H1 (cell line): ENCODE measurements around the gene MCUB. TPM values are rescaled to one million over a fixed set of nuclear protein-coding genes. Genes with fewer than 3 reads are reported as not detected.

Experiments used
- CTCF ChIA-PET: fragments of 300-600 bp; sonication (Branson Sonifier 250); formaldehyde crosslinking; loops from one replicate; lab custom pipeline; 2021; ENCODE audit not compliant: partially characterized antibody; lab: Charles Lee
- POLR2A ChIA-PET: fragments of 300-600 bp; sonication (Branson Sonifier 250); formaldehyde crosslinking; loops from one replicate; lab custom pipeline; 2021; ENCODE audit warnings: inconsistent platforms; ENCODE audit not compliant: partially characterized antibody; lab: Charles Lee
- DNase-seq, 2 experiments: peaks; one replicate each; pipeline versions ENCODE4 v3.0.0 to v3.0.0-alpha.2; 2010 to 2022; ENCODE audit warnings: low spot score in 2 of 2, low read depth in 1 of 2, mixed read lengths in 1 of 2
- FAIRE-seq: peaks from 2 replicates; lab custom pipeline; 2011; peaks lifted over from hg19 to GRCh38; lab: Jason Lieb, UNC
- H2AFZ ChIP-seq: 2 replicates; pipeline ENCODE4 v1.8.1; 2012; ENCODE audit warnings: low read length, inconsistent platforms
- H2AK5ac ChIP-seq: 2 replicates; pipeline ENCODE4 v1.6.1; 2013; ENCODE audit warnings: low read depth, low read length
- H2BK120ac ChIP-seq: replicated peaks from 2 replicates; pipeline ENCODE3; 2013; ENCODE audit warnings: low read depth, low read length, inconsistent platforms
- H2BK12ac ChIP-seq: 2 replicates; pipeline ENCODE4 v1.6.1; 2013; ENCODE audit warnings: low read depth, low read length
- H2BK15ac ChIP-seq: 2 replicates; pipeline ENCODE4 v1.6.1; 2013; ENCODE audit warnings: low read length
- H2BK20ac ChIP-seq: 2 replicates; pipeline ENCODE4 v1.6.1; 2013; ENCODE audit warnings: low read length
- H2BK5ac ChIP-seq: 2 replicates; pipeline ENCODE4 v1.6.1; 2013; ENCODE audit warnings: low read depth, low read length
- H3K14ac ChIP-seq: 2 replicates; pipeline ENCODE4 v1.6.1; 2013; ENCODE audit warnings: inconsistent platforms; ENCODE audit not compliant: insufficient read length
- H3K18ac ChIP-seq: 2 replicates; pipeline ENCODE4 v1.6.1; 2013; ENCODE audit warnings: low read length; ENCODE audit errors: extremely low read depth
- H3K23ac ChIP-seq: 2 replicates; pipeline ENCODE4 v1.6.1; 2013; ENCODE audit warnings: inconsistent platforms; ENCODE audit not compliant: insufficient read length
- H3K23me2 ChIP-seq: 2 replicates; pipeline ENCODE4 v1.6.1; 2013; ENCODE audit warnings: low read depth, low read length
- H3K27ac ChIP-seq: 2 replicates; pipeline ENCODE4 v1.6.1; 2011; ENCODE audit warnings: low read depth, low read length, inconsistent platforms
- H3K27me3 ChIP-seq, 4 experiments: replicated peaks in 1 of 4; 1 replicate in 1 of 4; 2 replicates in 3 of 4; pipeline versions ENCODE4 v1.6.1 to v1.8.1; 2011 to 2013; ENCODE audit warnings: low read length in 3 of 4, mild to moderate bottlenecking in 3 of 4, inconsistent platforms in 2 of 4, mixed read lengths in 2 of 4, moderate library complexity in 1 of 4; ENCODE audit not compliant: control insufficient read depth in 3 of 4, insufficient read depth in 3 of 4; ENCODE audit errors: extremely low read depth in 1 of 4
- H3K36me3 ChIP-seq, 4 experiments: 2 replicates each; pipeline versions ENCODE4 v1.6.1 to v1.8.1; 2011 to 2013; ENCODE audit warnings: mild to moderate bottlenecking in 4 of 4, low read length in 3 of 4, moderate library complexity in 2 of 4, control low read depth in 1 of 4, inconsistent platforms in 1 of 4; ENCODE audit not compliant: insufficient read depth in 4 of 4, control insufficient read depth in 2 of 4
- H3K4ac ChIP-seq: replicated peaks from 2 replicates; pipeline ENCODE3; 2013; ENCODE audit warnings: low read length, low read depth, mixed read lengths, inconsistent platforms; ENCODE audit not compliant: insufficient read length
- H3K4me1 ChIP-seq, 4 experiments: replicated peaks in 1 of 4; 1 replicate in 1 of 4; 2 replicates in 3 of 4; pipeline versions ENCODE4 v1.6.1 to v1.8.1; 2011 to 2013; ENCODE audit warnings: low read length in 3 of 4, inconsistent platforms in 2 of 4, mixed read lengths in 1 of 4; ENCODE audit not compliant: insufficient read depth in 4 of 4, control insufficient read depth in 3 of 4
- H3K4me2 ChIP-seq, 2 experiments: 2 replicates each; pipeline versions ENCODE4 v1.6.1 to v1.8.1; 2011 to 2013; ENCODE audit warnings: low read depth in 2 of 2, low read length in 2 of 2, control low read depth in 1 of 2, inconsistent platforms in 1 of 2, mild to moderate bottlenecking in 1 of 2; ENCODE audit not compliant: insufficient read depth in 1 of 2
- H3K4me3 ChIP-seq, 4 experiments: fragments of 200-600, 300-600 bp in 1 of 4; sonication (generic), shearing (Covaris generic), sonication (Bioruptor Twin) in 1 of 4; 2 replicates each; pipeline versions ENCODE4 v1.5.1 to v1.8.1; 2011 to 2016; ENCODE audit warnings: low read length in 4 of 4, low read depth in 3 of 4, control low read depth in 2 of 4, inconsistent platforms in 2 of 4, mild to moderate bottlenecking in 2 of 4, mixed read lengths in 1 of 4, moderate library complexity in 1 of 4; ENCODE audit not compliant: insufficient read depth in 2 of 4; ENCODE audit errors: extremely low read depth in 1 of 4
- H3K56ac ChIP-seq: replicated peaks from 2 replicates; pipeline ENCODE3; 2013; ENCODE audit warnings: low read depth, mild to moderate bottlenecking, mixed read lengths, low read length, inconsistent platforms; ENCODE audit not compliant: insufficient read length
- H3K79me1 ChIP-seq: 2 replicates; pipeline ENCODE4 v1.6.1; 2013; ENCODE audit warnings: low read depth, low read length, control low read depth
- H3K79me2 ChIP-seq, 2 experiments: 2 replicates each; pipeline versions ENCODE4 v1.6.1 to v1.8.1; 2012 to 2013; ENCODE audit warnings: low read length in 2 of 2, mild to moderate bottlenecking in 2 of 2, inconsistent platforms in 1 of 2; ENCODE audit not compliant: insufficient read depth in 2 of 2, control insufficient read depth in 1 of 2
- H3K9ac ChIP-seq, 4 experiments: replicated peaks in 1 of 4; 1 replicate in 1 of 4; 2 replicates in 3 of 4; pipeline versions ENCODE4 v1.6.1 to v1.8.1; 2011 to 2013; ENCODE audit warnings: low read depth in 3 of 4, low read length in 3 of 4, control low read depth in 2 of 4, mild to moderate bottlenecking in 2 of 4, moderate library complexity in 2 of 4, inconsistent platforms in 1 of 4; ENCODE audit errors: extremely low read depth in 1 of 4
- H3K9me3 ChIP-seq, 2 experiments: 2 replicates each; pipeline versions ENCODE4 v1.6.1 to v1.8.1; 2012 to 2013; ENCODE audit warnings: mild to moderate bottlenecking in 2 of 2, moderate library complexity in 2 of 2, control low read depth in 1 of 2, inconsistent platforms in 1 of 2, low read depth in 1 of 2, low read length in 1 of 2, mixed read lengths in 1 of 2; ENCODE audit not compliant: insufficient read depth in 2 of 2
- H4K20me1 ChIP-seq, 2 experiments: replicated peaks in 1 of 2; 2 replicates each; pipeline versions ENCODE3 to v1.8.1; 2011 to 2013; ENCODE audit warnings: inconsistent platforms in 2 of 2, low read length in 2 of 2, mild to moderate bottlenecking in 1 of 2; ENCODE audit not compliant: insufficient read depth in 2 of 2, control insufficient read depth in 1 of 2
- H4K5ac ChIP-seq: 2 replicates; pipeline ENCODE4 v1.6.1; 2013; ENCODE audit warnings: low read length, low read depth, mixed read lengths, inconsistent platforms; ENCODE audit not compliant: insufficient read length
- H4K8ac ChIP-seq: 2 replicates; pipeline ENCODE4 v1.8.0; 2013; ENCODE audit warnings: mild to moderate bottlenecking, moderate library complexity, low read length, inconsistent platforms; ENCODE audit not compliant: insufficient read depth; ENCODE audit errors: extremely low read depth
- H4K91ac ChIP-seq: replicated peaks from 2 replicates; pipeline ENCODE3; 2013; ENCODE audit warnings: low read length, mixed read lengths, inconsistent platforms; ENCODE audit not compliant: insufficient read length
- ASH2L ChIP-seq: fragments of 200-600, 300-600 bp; sonication (generic); IDR thresholded peaks from one replicate; pipeline ENCODE4 v1.7.1; 2017; ENCODE audit warnings: low read length
- ATF2 ChIP-seq: IDR thresholded peaks from 2 replicates; pipeline ENCODE4 v1.6.1; 2012; ENCODE audit warnings: low read length, inconsistent platforms
- BACH1 ChIP-seq: IDR thresholded peaks from 2 replicates; pipeline ENCODE4 v1.6.1; 2012; ENCODE audit warnings: low read length, improper control_type of control experiment
- BCL11A ChIP-seq, 2 experiments: IDR thresholded peaks; one replicate each; pipeline ENCODE4 v1.6.1; 2011; ENCODE audit warnings: low read depth in 2 of 2, low read length in 2 of 2, mild to moderate bottlenecking in 2 of 2
- EGR1 ChIP-seq: IDR thresholded peaks from 2 replicates; pipeline ENCODE4 v1.6.1; 2011; ENCODE audit warnings: low read depth, low read length, borderline replicate concordance
- PHF8 ChIP-seq: fragments of 200-600 bp; sonication (generic); conservative IDR thresholded peaks from 2 replicates; pipeline ENCODE4 v1.7.1; 2012; ENCODE audit warnings: low read depth, mild to moderate bottlenecking, inconsistent platforms, low read length, moderate library complexity
- POU5F1 ChIP-seq: IDR thresholded peaks from 2 replicates; pipeline ENCODE4 v1.6.1; 2011; ENCODE audit warnings: low read depth, mild to moderate bottlenecking, low read length, moderate library complexity
- SRF ChIP-seq: IDR thresholded peaks from 2 replicates; pipeline ENCODE4 v1.6.1; 2011; ENCODE audit warnings: mild to moderate bottlenecking, low read depth, low read length, moderate library complexity
- TAF7 ChIP-seq: optimal IDR thresholded peaks from 2 replicates; pipeline ENCODE3; 2011; ENCODE audit warnings: low read depth, mild to moderate bottlenecking, inconsistent platforms, low read length, moderate library complexity, borderline replicate concordance
- WGBS, 2 experiments: shearing (Covaris generic) in 1 of 2; methylation state at CpG; one replicate each; pipeline versions ENCODE4 v1.1.6 to v1.1.7; 2013 to 2015; ENCODE audit warnings: low lambda C conversion rate in 2 of 2, mixed read lengths in 2 of 2, inconsistent platforms in 1 of 2, low coverage in 1 of 2, missing lambda C conversion rate in 1 of 2; ENCODE audit not compliant: insufficient replicate concordance in 2 of 2, insufficient coverage in 1 of 2, insufficient read length in 1 of 2; ENCODE audit errors: extremely low coverage in 1 of 2, missing lambda C conversion rate in 1 of 2; 5-methylcytosine and 5-hydroxymethylcytosine counted together
- polyA plus RNA-seq, 7 experiments: library from polyadenylated mRNA; depleted of rRNA in 3 of 7; stranded (reverse) in 5 of 7; unstranded in 2 of 7; fragments of >200 nt in 5 of 7; fragments of 200-250 nt in 2 of 7; gene quantifications; 1 replicate in 5 of 7; 2 replicates in 1 of 7; 4 replicates in 1 of 7; pipeline versions ENCODE4 v1.2.1 to v1.2.3, GENCODE V29; 2011 to 2013; ENCODE audit warnings: missing spikeins in 2 of 7, mixed read lengths in 2 of 7
- total RNA-seq: library from RNA; stranded (reverse); fragmentation: NEBNext Ultra II Directional; extraction: Animal tissue kit (Norgen Biotek cat#: 25700); gene quantifications from 2 replicates; pipeline ENCODE4 v1.2.1, GENCODE V29; 2021
- TF ChIP-seq, protein P1 (sequence below): IDR thresholded peaks from 2 replicates; pipeline ENCODE4 v1.6.1; 2011; ENCODE audit warnings: low read length, improper control_type of control experiment

The MCUB gene
- total and polyA plus RNA-seq, 2 of the 8 experiments (the other 6 are each of a cell fraction or from before 2014, with no cell fraction given): 15.2 to 19.4 TPM

- DNase-seq (no peak), FAIRE-seq (no peak)
- CTCF ChIA-PET: interaction anchor here (1.4 kb wide), 1 partner anchor 9 kb away, joined by 4 read pairs; no protein-coding TSS in a partner anchor
These were observed 48.8 kb downstream of the MCUB start for GRCh38 chr4:109608879-109609278.

More at GRCh38 chr4:109608879-109609278, 48.8 kb downstream of the MCUB start:
- H2BK120ac ChIP-seq: no peak overlapping the region
- H3K27ac ChIP-seq: no peak overlapping the region
- no peaks in the 10 kb centered on the region for H3K27me3 ChIP-seq
- no peak overlapping the region for H3K4me2 ChIP-seq
- H3K4me3 ChIP-seq: no peak overlapping the region
- no peak overlapping the region for H4K5ac ChIP-seq
- WGBS, 2 experiments: 82% methylated on average over 1 of the region's 1 CpG; no CpG with 5 or more reads in 1 of the 2 experiments
- H3K4me1 ChIP-seq: no peaks in the 10 kb centered on the region
- no peak overlapping the region for H4K91ac ChIP-seq
- no peaks in the 10 kb centered on the region for H3K9me3 ChIP-seq
- H2BK20ac ChIP-seq: no peak overlapping the region
- no peak overlapping the region for H3K9ac ChIP-seq
- H3K4ac ChIP-seq: no peak overlapping the region
- no peak overlapping the region for H3K14ac ChIP-seq
- no peak overlapping the region for H2AFZ ChIP-seq
- no peak overlapping the region for H2AK5ac ChIP-seq
- TF ChIP-seq ASH2L: no peak
- no peak for TF ChIP-seq BACH1
- TF ChIP-seq, protein P1, sequence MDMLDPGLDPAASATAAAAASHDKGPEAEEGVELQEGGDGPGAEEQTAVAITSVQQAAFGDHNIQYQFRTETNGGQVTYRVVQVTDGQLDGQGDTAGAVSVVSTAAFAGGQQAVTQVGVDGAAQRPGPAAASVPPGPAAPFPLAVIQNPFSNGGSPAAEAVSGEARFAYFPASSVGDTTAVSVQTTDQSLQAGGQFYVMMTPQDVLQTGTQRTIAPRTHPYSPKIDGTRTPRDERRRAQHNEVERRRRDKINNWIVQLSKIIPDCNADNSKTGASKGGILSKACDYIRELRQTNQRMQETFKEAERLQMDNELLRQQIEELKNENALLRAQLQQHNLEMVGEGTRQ: no peak
- TF ChIP-seq PHF8: no peak
- TF ChIP-seq SRF: no peak
- no peak for TF ChIP-seq BCL11A (IDR thresholded peaks at IDR 0.05; ENCODE audit: low read depth in 2 of 2, low read length in 2 of 2)
- no peak for TF ChIP-seq TAF7
- no peak for TF ChIP-seq POU5F1
- no peak for TF ChIP-seq ATF2
- no peak for TF ChIP-seq EGR1
- H3K56ac ChIP-seq: no peak overlapping the region
- H2BK5ac ChIP-seq: no peak overlapping the region
- no peaks in the 10 kb centered on the region for H3K79me2 ChIP-seq
- H3K18ac ChIP-seq: no peak overlapping the region
- H3K23ac ChIP-seq: no peak overlapping the region
- POLR2A ChIA-PET: no interaction called here
- H3K23me2 ChIP-seq: no peaks in the 10 kb centered on the region
- H4K20me1 ChIP-seq: peaks cover 0 to 1% of the 10 kb centered on the region in 2 experiments
- H2BK15ac ChIP-seq: no peak overlapping the region
- no peak overlapping the region for H4K8ac ChIP-seq
- H3K79me1 ChIP-seq: no peaks in the 10 kb centered on the region
- H3K36me3 ChIP-seq: no peaks in the 10 kb centered on the region
- H2BK12ac ChIP-seq: no peak overlapping the region
